Mammary epithelial cell (primary cell): ENCODE results near the gene ABCB11.

Source experiments
- EZH2 ChIP-seq: IDR thresholded peaks from 2 replicates; pipeline ENCODE4 v1.6.1; 2012; ENCODE audit warnings: low read length, inconsistent platforms, borderline replicate concordance
- TF ChIP-seq, protein P1 (sequence below), 2 donors: IDR thresholded peaks in 1 of 2; conservative IDR thresholded peaks in 1 of 2; 2 replicates each; pipeline ENCODE4 v1.5.1; 2011 to 2012; ENCODE audit warnings: inconsistent platforms in 2 of 2, low read length in 2 of 2, mild to moderate bottlenecking in 2 of 2, control low read depth in 1 of 2, low read depth in 1 of 2; ENCODE audit not compliant: insufficient read depth in 1 of 2; ENCODE audit errors: extremely low read depth in 1 of 2

DNA sequence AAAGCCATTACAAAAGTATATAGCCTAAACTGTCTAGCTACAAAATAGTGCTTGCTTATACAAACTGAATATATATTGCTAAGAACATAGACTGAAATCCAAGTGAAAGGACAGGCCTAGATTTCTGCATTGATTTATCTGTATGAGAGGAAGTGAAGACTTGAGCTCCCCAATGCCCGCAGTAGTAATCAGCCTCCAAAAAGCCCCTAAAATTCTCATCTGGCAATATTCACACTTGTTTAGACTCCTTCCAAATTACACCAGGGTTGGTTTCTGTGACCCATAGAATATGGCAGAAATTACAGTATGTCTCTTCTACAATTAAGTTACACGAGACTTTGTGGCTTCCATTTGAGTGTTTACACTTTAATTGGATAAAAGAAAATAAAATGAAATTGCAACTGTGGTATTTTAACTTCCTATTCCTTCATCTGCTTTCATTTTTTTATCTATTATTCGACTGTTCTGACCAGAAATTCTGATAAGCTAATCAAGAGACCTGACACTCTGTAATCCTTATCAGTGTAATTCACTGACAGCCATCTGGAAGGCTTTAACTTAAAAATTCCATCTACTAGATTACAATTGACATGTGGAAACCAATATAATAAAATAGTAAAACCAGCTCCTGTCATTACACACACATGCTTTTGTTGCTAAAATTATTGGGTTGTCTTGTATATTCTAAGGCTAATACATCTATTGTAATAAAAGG lies 21.1 kb downstream of the ABCB11 start:
- TF ChIP-seq, protein P1, sequence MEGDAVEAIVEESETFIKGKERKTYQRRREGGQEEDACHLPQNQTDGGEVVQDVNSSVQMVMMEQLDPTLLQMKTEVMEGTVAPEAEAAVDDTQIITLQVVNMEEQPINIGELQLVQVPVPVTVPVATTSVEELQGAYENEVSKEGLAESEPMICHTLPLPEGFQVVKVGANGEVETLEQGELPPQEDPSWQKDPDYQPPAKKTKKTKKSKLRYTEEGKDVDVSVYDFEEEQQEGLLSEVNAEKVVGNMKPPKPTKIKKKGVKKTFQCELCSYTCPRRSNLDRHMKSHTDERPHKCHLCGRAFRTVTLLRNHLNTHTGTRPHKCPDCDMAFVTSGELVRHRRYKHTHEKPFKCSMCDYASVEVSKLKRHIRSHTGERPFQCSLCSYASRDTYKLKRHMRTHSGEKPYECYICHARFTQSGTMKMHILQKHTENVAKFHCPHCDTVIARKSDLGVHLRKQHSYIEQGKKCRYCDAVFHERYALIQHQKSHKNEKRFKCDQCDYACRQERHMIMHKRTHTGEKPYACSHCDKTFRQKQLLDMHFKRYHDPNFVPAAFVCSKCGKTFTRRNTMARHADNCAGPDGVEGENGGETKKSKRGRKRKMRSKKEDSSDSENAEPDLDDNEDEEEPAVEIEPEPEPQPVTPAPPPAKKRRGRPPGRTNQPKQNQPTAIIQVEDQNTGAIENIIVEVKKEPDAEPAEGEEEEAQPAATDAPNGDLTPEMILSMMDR (conservative IDR thresholded peaks at IDR 0.05 in 1 of 2, IDR thresholded peaks at IDR 0.05 in 1 of 2; ENCODE audit: extremely low read depth in 1 of 2, insufficient read depth in 1 of 2, low read depth in 1 of 2, low read length in 2 of 2) = no peak
- TF ChIP-seq EZH2 = no peak
